Measurements from ENCODE around the gene AGPAT4. TPM values are rescaled to one million over a fixed set of nuclear protein-coding genes. Genes with fewer than 3 reads are reported as not detected.

AGPAT4 gene
- total RNA-seq, 1 donor from 2014 or later, result 24.4 TPM

GRCh38 chr6:161171207-161171606, 102.7 kb downstream of the AGPAT4 start:
- Mint-ChIP-seq H3K9me3 (peaks cover 14% of the 10 kb centered on the region), H3K36me3 (peaks cover 20% of the 10 kb centered on the region), H3K4me1 (ENCODE audit: unreplicated experiment) (peaks cover 30% of the 10 kb centered on the region), H3K27me3 (no peaks in the 10 kb centered on the region), H3K27ac (no peak overlapping the region), H3K4me3 (no peak overlapping the region)
- DNase-seq (ENCODE audit: extremely low spot score, unreplicated experiment), result no peak
- no peak for TF ChIP-seq CTCF (conservative IDR thresholded peaks at IDR 0.05)

- H3K27me3 Mint-ChIP-seq, result no peaks in the 10 kb centered on the region
- no peak overlapping the region for H3K4me3 Mint-ChIP-seq
- H3K9me3 Mint-ChIP-seq, result peaks cover 6% of the 10 kb centered on the region
- TF ChIP-seq CTCF (conservative IDR thresholded peaks at IDR 0.05), result no peak
- DNase-seq (ENCODE audit: extremely low spot score, unreplicated experiment), result no peak
- no peak overlapping the region for H3K27ac Mint-ChIP-seq
- peaks cover 27% of the 10 kb centered on the region for H3K36me3 Mint-ChIP-seq
- peaks cover 30% of the 10 kb centered on the region for H3K4me1 Mint-ChIP-seq (ENCODE audit: unreplicated experiment)
Measured at GRCh38 chr6:161169696-161170095, 104.2 kb downstream of the AGPAT4 start.

- no peak for DNase-seq (ENCODE audit: extremely low spot score, unreplicated experiment)
- Mint-ChIP-seq H3K27ac (no peak overlapping the region), H3K9me3 (peaks cover 3% of the 10 kb centered on the region), H3K4me3 (no peak overlapping the region), H3K27me3 (no peaks in the 10 kb centered on the region), H3K36me3 (peaks cover 30% of the 10 kb centered on the region), H3K4me1 (ENCODE audit: unreplicated experiment) (peaks cover 30% of the 10 kb centered on the region)
- no peak for TF ChIP-seq CTCF (conservative IDR thresholded peaks at IDR 0.05)
Measured at GRCh38 chr6:161169035-161169434, 104.8 kb downstream of the AGPAT4 start.

GRCh38 chr6:161168281-161168891, 105.5 kb downstream of the AGPAT4 start:
- no peak for TF ChIP-seq CTCF (conservative IDR thresholded peaks at IDR 0.05)
- Mint-ChIP-seq H3K4me3 (peak overlapping the region; percentile 27), H3K36me3 (peaks cover 30% of the 10 kb centered on the region), H3K27ac (no peak overlapping the region), H3K27me3 (no peaks in the 10 kb centered on the region), H3K4me1 (ENCODE audit: unreplicated experiment) (peaks cover 30% of the 10 kb centered on the region), H3K9me3 (no peaks in the 10 kb centered on the region)
- no peak for DNase-seq (ENCODE audit: extremely low spot score, unreplicated experiment)

GRCh38 chr6:161166677-161167076, 107.2 kb downstream of the AGPAT4 start:
- peaks cover 30% of the 10 kb centered on the region for H3K36me3 Mint-ChIP-seq
- no peak for DNase-seq (ENCODE audit: extremely low spot score, unreplicated experiment)
- H3K4me3 Mint-ChIP-seq, result no peak overlapping the region
- TF ChIP-seq CTCF (conservative IDR thresholded peaks at IDR 0.05), result no peak
- H3K9me3 Mint-ChIP-seq, result no peaks in the 10 kb centered on the region
- no peak overlapping the region for H3K27ac Mint-ChIP-seq
- H3K27me3 Mint-ChIP-seq, result no peaks in the 10 kb centered on the region
- H3K4me1 Mint-ChIP-seq (ENCODE audit: unreplicated experiment), result peaks cover 30% of the 10 kb centered on the region
